GM20431 (cell line): ENCODE measurements around the gene AP1M2.

Source experiments
- in situ Hi-C: fragments of 300-500 bp; cut with MseI, MboI; formaldehyde crosslinking; loops from one replicate; pipeline ENCODE4 v1.15.0; 2020; ENCODE audit warnings: low sequenced_read_pairs; ENCODE audit not compliant: unreplicated experiment

The AP1M2 gene

DNA sequence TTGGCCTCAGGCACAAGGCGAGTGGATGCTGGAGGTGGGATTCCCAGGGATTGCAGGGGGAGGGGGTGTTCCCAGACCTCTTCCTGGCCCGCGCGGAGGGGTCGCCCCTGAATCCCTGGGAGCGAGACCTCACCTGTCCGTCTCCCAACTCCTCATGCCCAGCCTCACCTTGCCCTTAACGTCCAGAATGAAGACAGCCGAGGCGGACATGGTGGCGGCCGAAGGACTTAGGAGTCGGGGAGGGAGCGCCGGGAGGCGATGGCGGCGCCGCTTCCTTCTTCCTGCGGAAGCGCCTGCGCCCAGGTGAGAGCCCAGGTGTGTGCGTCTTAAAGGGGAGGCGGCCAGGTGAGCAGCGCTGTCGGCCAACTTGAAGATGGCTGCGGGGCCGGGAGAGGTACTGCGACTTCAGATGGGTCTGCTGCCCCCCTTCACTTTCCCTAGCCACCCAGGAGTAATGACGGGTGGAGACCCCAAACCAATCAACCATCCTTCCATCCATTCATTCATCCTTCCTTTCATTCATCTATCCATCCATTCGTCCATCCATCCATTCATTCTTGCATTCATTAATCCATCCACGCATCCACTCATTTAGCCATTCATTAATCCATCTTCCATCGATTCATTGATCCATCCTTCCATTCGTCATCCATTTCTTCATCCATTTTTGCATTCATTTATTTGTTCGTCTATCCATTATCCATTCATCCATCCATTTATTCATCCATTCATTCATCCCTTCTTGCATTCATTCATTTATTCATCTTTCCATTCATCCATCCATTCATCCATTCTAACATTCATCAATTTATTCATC lies at the start of gene AP1M2:
Gene AP1M2 (minus strand): TSS at position 291 of the 817 bp plus-strand sequence. CDS start 81 bp downstream, at position 210.
- in situ Hi-C loops = no loop called here

DNA sequence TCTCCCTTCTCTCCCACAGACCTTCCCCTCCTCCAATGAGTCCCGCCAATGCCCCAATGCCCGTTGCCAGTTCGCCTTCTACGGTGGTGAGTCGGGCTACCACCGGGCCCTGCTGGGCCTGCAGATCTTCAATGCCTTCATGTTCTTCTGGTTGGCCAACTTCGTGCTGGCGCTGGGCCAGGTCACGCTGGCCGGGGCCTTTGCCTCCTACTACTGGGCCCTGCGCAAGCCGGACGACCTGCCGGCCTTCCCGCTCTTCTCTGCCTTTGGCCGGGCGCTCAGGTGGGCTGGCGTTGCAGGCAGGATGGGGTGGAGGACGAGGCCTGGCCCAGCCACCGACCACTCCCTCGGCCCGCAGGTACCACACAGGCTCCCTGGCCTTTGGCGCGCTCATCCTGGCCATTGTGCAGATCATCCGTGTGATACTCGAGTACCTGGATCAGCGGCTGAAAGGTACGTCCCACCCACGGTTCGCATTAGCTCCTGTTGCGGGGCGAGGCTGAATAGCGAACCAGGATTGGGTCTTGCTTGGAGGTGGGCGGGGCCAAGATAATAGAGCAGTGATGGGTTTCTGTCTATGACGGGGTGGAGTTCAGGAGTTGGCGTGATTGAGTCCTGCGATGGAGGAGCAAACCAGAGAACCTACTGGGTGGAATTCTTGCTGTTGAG lies 49.3 kb upstream of the AP1M2 start:
- in situ Hi-C loops = no loop called here

DNA sequence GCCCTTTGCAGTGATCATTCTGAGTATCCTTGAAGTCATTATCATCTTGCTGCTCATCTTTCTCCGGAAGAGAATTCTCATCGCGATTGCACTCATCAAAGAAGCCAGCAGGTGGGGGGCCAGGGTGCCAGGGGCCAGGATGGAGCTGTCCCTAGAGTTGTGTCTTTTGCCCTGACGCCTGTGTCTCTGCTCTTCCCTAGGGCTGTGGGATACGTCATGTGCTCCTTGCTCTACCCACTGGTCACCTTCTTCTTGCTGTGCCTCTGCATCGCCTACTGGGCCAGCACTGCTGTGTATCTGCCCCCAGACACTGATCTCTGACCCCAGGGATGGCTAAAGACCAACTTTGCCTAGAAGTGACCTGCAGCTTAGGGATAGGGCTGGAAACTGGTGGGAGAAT lies 47.9 kb upstream of the AP1M2 start:
- in situ Hi-C loops = no loop called here

DNA sequence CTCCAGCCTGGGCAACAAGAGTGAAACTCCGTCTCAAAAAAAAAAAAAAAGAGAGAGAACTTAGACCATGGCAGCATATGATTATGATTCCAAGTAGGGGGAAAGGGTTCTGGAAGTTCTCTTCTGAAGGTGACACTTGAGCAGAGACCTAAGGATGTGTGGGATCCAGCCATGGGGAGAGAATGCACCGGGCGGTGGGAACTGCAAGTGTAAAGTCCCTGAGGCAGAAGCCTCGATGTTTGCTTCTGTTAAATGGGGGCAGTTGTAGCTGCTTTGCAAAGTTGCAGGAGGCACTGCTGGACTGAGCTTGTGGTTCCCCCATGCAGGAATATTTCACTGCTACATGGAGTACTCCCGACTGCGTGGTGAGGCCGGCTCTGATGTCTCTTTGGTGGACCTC lies 47.3 kb upstream of the AP1M2 start:
- in situ Hi-C loops = no loop called here

DNA sequence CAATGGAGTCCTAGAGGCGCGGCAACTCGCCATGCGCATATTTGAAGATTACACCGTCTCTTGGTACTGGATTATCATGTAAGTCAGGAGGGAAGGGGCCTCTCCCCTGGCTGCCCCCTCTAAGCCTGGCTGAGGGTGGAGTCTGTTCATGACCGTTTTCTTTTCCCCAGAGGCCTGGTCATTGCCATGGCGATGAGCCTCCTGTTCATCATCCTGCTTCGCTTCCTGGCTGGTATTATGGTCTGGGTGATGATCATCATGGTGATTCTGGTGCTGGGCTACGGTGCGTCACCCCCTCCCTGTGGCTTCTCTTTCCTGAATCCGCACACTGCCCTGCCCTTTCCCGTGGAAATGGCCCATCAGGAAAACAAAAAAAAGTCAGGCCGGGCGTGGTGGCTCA lies 44.8 kb upstream of the AP1M2 start:
- in situ Hi-C loops = no loop called here

DNA sequence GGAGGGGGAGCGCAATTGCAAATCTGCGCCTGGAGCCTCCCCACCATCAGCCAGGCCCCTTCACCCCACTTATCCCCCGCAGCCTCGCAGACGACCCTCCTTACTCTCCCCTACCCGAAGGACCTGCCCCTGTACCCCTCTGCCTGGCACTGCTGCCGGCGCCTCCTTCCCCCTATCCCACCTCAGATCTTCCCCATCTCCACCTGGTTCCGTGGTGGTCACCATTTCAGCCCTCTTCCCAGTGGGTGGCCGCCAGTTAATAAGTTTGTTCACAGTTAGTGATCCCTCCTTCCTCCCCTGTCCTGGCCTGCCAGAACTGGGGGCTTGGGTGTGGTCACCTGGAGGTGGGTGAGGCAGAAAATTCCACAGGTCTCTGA lies 38.6 kb upstream of the AP1M2 start:
- in situ Hi-C loops = no loop called here

DNA sequence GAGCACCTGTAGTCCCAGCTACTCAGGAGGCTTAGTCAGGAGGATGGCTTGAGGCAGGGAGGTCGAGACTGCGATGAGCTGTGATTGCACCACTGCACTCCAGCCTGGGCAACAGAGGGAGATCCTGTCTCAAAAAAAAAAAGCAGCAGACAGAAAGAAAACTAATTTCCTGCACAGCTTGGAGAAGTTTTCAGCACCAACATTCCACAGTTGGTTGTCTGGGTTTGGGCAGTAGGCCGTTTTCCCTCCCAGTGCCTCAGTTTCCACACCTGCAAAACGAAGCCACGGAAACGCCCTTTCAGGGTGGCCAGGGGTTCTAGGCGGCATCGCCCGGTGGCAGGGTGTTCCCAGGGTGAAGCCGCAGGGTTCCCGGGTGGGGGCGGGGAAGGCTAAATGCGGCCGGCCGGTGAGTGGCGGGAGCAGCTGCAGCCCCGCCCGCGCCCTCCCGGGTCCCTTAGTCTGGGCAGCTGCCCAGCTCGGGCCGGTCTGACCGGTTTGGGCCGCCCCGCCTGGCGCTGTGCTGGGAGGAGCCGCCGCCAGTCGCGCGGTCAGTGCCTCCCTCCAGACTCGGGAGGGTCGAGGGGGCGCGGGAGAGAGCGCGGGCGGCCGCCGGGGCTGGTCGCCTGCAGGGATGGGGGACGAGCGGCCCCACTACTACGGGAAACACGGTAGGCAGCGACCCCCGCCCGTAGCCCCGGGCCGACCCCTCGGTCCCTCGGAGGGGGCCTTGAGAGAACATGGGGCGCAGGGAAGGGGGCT lies 38.1 kb upstream of the AP1M2 start, which contains the start of gene SLC44A2:
Gene SLC44A2 (plus strand): TSS at position 551 of the 759 bp plus-strand sequence. CDS start 81 bp downstream, at position 632.
- in situ Hi-C loops = no loop called here

DNA sequence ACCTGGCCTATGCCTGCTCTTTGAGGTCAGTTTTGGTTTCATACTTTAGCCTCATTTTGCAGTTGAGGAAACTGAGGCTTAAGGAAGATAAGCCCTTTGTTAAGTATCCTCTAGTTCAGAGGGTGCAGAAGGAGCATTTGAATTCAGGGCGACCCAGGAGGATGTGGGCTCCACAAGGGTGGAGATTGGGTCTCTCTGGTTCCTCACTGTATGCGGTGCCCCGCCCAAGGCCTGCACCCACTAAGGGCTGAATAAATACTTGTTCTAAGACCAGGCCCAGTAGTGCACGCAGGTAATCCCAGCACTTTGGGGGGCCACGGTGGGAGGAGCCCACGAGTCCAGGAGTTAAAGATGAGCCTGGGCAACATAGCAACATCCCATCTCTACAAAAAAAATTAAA lies 37.5 kb upstream of the AP1M2 start:
- in situ Hi-C loops = no loop called here

DNA sequence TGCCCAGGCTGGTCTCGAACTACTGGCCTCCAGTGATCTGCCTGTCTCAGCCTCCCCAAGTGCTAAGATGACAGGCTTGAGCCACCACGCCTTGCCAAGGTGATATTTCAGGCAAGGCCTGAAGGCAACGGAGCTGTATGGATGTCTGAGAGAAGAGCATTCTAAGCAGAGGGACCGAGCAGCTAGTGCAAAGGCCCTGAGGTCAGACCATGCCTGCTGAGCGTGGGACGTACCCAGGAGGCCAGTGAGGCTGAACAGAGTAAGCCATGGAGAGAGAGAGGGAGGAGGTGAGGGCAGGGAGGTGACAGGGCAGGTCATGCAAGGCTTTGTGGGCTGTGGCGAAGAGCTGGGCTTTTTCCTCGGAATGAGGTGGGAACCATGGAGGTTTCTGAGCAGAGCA lies 34.9 kb upstream of the AP1M2 start:
- in situ Hi-C loops = no loop called here

DNA sequence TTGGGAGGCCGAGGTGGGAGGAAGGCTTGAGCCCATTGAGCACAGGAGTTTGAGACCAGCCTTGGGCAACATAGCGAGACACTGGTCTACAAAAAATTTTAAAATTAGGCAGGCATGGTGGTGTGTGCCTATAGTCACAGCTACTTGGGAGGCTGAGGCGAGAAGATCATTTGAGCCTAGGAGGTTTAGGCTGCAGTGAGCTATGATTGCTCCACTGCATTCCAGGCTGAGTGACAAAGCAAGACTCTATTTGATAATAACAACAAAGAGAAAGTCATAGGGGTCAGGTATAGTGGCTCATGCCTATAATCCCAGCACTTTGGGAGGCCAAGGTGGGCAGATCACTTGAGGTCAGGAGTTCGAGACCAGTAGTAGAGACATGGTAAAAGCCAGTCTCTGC lies 33.7 kb upstream of the AP1M2 start:
- in situ Hi-C loops = no loop called here

DNA sequence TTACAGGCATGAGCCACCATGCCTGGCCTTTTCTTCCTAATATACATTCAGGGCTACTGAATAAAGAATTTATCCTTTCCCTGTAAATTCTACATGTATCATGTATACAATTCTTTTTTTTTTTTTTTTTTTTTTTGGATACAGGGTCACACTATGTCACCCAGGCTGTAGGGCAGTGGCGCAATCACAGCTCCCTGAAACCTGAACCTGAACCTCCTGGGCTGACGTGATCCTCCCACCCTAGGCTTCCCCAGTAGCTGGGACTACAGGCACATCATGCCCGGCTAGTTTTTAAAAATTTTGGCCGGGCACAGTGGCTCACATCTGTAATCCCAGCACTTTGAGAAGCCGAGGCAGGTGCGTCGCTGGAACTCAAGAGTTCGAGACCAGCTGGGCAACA lies 31.7 kb upstream of the AP1M2 start:
- in situ Hi-C loops = no loop called here

DNA sequence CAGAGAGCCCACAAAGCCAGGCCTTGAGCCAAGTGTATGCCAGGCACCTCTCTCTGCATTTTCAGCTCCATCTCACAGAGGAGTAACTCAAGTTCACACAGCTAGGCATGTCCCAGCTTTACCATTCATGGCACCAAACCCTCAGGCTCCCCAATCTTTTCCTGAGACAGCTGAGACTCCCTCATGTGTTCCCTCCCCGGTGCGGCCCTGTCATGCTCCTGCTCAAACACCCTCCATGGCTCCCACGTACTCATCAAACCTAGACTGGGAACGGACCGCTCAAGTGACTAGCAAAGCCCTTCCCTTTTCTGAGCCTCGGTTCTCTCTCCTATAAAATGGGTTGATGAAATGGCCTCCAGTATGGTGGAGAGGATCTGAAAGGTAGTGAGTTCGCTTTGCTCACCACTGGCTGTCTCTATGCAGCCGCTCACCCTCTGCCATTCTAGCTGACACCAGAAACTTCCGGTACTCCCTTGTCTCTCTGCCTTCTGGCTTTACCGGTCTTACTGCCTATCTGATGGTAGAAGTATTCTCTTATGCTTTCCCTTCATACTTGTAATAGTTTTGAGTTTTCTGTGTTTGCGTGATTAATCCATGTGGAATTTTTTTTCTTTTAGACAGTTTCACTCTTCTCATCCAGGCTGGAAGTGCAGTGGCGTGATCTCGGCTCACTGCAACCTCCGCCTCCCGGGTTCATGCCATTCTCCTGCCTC lies 30.5 kb upstream of the AP1M2 start:
- in situ Hi-C loops = no loop called here

DNA sequence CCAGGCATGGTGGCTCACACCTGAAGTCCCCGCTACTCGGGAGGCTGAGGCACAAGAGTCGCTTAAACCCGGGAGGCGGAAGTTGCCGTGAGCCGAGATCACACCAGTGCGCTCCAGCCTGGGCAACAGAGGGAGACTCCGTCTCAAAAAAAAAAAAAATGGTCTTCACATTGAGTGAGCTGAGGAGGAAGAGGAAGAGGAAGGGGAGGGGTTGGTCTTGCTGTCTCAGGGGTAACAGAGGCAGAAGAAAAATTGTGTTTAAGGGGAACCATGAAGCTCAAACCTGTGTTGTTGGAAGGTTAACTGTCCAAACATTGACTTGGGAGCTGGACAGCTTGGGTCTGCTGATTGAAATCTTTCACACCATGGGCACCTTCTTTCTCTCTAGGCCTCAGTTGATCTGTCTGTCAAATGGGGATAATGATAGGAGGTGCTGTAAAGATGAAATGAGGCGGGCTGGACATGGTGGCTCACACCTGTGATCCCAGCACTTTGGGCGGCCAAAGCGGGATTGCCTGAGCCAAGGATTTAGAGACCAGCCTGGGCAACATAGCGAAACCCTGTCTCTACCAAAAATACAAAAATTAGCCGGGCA lies 28.4 kb upstream of the AP1M2 start:
- in situ Hi-C loops = no loop called here

DNA sequence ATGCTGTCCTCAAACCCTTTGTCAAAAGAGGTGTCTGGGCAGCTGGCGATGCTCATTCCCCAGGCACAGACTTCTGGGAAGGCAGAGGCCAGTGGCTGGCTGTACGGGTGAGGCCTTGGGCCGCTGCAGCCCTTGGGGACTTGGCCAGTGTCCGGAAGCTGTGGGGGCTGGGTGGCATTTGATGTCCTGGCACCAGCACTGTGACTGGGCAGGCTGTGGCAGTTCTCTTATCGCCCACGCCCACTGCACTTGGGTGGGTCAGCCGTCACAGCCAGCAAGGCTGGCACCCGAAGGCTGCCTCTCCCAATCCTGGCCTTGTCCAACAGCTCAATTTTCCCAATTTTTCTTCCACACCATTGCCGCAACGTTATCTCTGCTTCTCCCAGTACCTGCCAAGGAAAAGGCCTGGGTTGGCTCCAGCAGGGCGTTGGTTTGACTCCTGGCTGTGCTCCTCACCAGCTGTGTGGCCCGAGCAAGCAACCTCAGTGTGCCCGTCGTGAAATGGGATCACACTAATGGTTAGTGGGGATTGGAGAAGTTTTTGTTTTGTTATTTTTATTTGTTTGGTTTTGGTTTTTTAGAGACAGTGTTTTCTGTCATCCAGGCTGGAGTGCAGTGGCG lies 25.5 kb upstream of the AP1M2 start:
- in situ Hi-C loops = no loop called here

DNA sequence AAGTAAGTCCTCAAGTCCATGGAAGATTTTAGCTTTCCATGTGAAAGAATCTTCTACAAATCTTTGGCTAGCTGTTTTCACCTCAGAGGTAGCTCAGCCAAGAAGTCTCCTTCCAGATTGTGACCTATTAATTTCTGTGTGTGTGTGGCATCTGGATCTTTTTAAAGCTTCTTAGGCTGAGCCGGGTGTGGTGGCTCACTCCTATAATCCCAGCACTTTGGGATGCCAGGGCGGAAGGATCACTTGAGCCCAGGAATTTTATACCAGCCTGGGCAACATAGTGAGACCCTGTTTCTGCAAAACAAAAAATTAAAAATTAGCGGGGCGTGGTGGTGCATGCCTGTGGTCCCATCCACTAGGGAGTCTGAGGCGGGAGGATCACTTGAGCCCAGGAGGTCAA lies 24.8 kb upstream of the AP1M2 start:
- in situ Hi-C loops = no loop called here

DNA sequence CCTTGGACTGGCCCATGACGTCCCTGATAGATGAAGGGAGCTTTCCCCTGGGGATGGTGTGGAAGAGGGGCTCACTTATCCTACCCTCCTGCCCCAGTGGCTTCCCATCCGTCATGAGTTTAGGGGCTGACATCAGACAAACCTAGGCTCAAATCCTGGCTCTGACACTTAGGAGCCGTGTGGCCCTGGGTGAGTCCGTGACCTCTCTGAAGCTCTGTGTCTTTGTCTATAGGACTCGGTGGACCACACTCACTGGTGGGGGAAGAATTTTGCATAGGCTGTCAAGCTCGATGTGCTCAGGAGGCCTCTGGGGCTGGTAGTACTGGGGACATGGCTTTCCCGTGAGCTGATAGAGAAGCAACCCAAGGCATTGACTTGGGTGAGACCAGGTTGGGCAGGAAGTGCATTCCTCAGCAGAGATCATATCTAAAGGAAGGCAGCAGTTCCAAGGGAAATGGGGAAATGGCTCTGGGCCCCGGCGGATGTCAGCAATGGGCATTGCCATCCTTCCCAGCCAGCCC lies 17.4 kb upstream of the AP1M2 start:
- in situ Hi-C loops = no loop called here

DNA sequence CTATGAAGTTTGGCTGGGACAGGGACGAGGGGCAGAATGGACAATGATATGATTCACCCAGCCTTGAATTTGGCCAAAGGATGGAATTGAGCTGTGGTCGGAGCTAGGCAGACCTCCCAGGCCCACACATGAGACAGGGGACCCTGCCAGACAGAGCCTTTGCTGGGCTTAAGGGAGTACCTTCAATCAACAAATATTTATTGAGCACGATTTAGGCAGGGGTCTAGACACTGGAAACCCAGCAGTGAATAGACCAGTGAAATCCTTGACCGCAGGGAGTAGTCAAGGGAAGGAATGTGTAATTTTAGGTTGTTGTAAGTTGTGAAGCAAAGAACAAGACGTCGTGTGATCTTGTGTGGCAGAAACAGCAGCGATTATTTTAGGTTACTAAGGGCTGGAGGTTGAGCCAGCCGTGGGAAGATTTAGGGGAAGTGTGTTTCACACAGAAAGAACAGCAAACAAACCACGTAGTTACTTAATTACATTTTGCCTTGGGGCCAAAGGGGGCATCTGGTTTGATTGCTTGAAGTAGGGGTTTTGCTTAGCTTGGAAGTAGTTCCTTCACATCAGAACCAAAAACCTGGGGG lies 16.9 kb upstream of the AP1M2 start:
- in situ Hi-C loops = no loop called here

DNA sequence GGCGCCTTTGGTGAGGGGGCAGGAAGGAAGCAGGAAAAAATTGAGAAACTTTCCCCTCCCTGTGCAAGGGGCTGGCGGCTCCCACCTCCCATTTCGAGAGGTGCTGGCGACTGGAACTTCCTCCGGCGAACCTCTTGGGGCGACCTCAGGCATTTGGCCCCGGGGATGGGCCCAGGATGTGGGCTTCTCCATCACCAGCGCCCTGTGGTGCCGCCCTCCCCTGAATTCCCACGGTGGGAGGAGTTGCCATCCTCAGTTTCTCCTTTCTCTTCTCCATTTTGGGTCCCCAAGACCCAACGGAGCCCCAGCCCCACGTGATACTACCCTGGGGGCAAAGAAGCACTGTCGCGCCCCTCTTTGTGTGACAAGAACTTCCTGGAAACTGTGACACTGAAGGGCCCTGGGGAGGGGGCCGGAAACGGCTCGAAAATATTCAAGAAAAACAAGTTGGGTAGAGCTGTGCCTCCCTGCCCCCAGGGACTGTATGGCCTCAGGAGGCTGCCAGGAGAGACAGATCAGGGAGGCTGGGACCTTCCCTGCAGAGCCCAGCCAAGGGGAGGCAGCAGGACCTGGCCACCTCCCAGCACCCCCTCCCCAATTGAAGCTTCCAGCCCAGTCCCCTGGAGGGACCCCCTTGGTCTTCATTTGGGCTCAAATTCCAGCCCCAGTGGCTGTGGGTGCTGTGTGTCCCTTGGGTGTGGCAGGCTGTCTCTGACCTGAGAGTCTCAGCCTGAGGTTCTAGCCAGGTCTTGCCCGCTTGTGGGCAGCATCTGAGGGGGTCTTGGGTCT lies 16.2 kb upstream of the AP1M2 start:
- in situ Hi-C loops = no loop called here
